ENCODE results near the gene CENPA. TPM values are rescaled to one million over a fixed set of nuclear protein-coding genes. Genes with fewer than 3 reads are reported as not detected.

Gene CENPA
- total RNA-seq, 4 donors from 2014 or later, result 0.34 TPM; not detected in 3

GRCh38 chr2:26740346-26740745, 45.5 kb upstream of the CENPA start:
- Histone ChIP-seq H3K4me3 (no peak overlapping the region), H3K4me1 (peaks cover 3 to 11% (median 6%) of the 10 kb centered on the region in 4 donors), H3K9me3 (no peaks in the 10 kb centered on the region), H3K27ac (replicated peaks in 1 of 4) (no peak overlapping the region), H3K36me3 (no peaks in the 10 kb centered on the region), H3K27me3 (no peaks in the 10 kb centered on the region)
- no peak for DNase-seq (ENCODE audit: extremely low spot score)
- intact Hi-C loops (cut with DNase I), result no loop called here
- TF ChIP-seq EP300 (IDR thresholded peaks at IDR 0.05) (no peak), POLR2AphosphoS5 (IDR thresholded peaks at IDR 0.05) (no peak), POLR2A (IDR thresholded peaks at IDR 0.05; ENCODE audit: low read depth) (no peak)
- TF ChIP-seq, protein P1, sequence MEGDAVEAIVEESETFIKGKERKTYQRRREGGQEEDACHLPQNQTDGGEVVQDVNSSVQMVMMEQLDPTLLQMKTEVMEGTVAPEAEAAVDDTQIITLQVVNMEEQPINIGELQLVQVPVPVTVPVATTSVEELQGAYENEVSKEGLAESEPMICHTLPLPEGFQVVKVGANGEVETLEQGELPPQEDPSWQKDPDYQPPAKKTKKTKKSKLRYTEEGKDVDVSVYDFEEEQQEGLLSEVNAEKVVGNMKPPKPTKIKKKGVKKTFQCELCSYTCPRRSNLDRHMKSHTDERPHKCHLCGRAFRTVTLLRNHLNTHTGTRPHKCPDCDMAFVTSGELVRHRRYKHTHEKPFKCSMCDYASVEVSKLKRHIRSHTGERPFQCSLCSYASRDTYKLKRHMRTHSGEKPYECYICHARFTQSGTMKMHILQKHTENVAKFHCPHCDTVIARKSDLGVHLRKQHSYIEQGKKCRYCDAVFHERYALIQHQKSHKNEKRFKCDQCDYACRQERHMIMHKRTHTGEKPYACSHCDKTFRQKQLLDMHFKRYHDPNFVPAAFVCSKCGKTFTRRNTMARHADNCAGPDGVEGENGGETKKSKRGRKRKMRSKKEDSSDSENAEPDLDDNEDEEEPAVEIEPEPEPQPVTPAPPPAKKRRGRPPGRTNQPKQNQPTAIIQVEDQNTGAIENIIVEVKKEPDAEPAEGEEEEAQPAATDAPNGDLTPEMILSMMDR (IDR thresholded peaks at IDR 0.05), result no peak
- WGBS, result 88% methylated on average over 6 of the region's 6 CpGs

- no peak overlapping the region for H3K27ac ChIP-seq (replicated peaks in 1 of 4)
- WGBS, result 49% methylated on average over 5 of the region's 8 CpGs
- intact Hi-C loops (cut with DNase I), result no loop called here
Measured at GRCh38 chr2:26740890-26741302, 45.0 kb upstream of the CENPA start.

GRCh38 chr2:26742048-26742770, 43.6 kb upstream of the CENPA start:
- no peak for TF ChIP-seq POLR2AphosphoS5 (IDR thresholded peaks at IDR 0.05)
- TF ChIP-seq EP300 (IDR thresholded peaks at IDR 0.05), result no peak
- no peak for TF ChIP-seq POLR2A (IDR thresholded peaks at IDR 0.05; ENCODE audit: low read depth)
- TF ChIP-seq, protein P1 (IDR thresholded peaks at IDR 0.05), result no peak
- Histone ChIP-seq H3K4me1 (peaks cover 0 to 8% (median 3%) of the 10 kb centered on the region in 4 donors), H3K27me3 (no peaks in the 10 kb centered on the region), H3K27ac (replicated peaks in 1 of 4) (no peak overlapping the region), H3K9me3 (no peaks in the 10 kb centered on the region), H3K36me3 (no peaks in the 10 kb centered on the region), H3K4me3 (no peak overlapping the region)
- intact Hi-C loops (cut with DNase I), result no loop called here
- 75% methylated on average over 7 of the region's 15 CpGs for WGBS
- no peak for DNase-seq (ENCODE audit: extremely low spot score)

More at GRCh38 chr2:26740890-26741302, 45.0 kb upstream of the CENPA start:
- H3K27me3 ChIP-seq, result no peaks in the 10 kb centered on the region
- TF ChIP-seq POLR2A (IDR thresholded peaks at IDR 0.05; ENCODE audit: low read depth) (no peak), EP300 (IDR thresholded peaks at IDR 0.05) (no peak), POLR2AphosphoS5 (IDR thresholded peaks at IDR 0.05) (no peak)
- TF ChIP-seq, protein P1 (IDR thresholded peaks at IDR 0.05), result no peak
- H3K4me1 ChIP-seq, result peaks cover under 1 to 13% (median 8%) of the 10 kb centered on the region in 4 donors
- no peaks in the 10 kb centered on the region for H3K9me3 ChIP-seq
- no peak overlapping the region for H3K4me3 ChIP-seq
- no peak for DNase-seq (ENCODE audit: extremely low spot score)
- no peaks in the 10 kb centered on the region for H3K36me3 ChIP-seq

DNA sequence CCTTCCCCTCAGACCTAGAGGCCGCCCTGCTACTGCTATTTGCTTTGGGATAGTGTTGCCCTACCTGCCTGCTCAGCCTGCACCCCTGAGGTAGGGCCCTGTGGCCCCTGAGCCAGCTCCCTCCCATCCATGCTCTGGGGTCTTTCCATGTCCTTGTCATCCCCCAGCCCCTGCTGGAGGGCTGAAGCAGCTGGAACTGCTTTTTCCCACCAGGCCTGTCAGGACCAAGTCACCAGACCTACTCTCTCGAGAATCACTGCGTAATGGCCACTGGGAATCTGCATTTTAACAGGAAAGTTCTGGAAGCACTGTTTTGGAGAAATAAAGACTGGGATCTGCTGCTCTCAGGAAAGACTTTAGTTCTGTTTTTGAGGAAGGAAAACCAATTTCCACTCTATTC, 42.0 kb upstream of the CENPA start:
- TF ChIP-seq POLR2AphosphoS5 (IDR thresholded peaks at IDR 0.05), result no peak
- TF ChIP-seq, protein P1 (IDR thresholded peaks at IDR 0.05), result no peak
- no peak for TF ChIP-seq POLR2A (IDR thresholded peaks at IDR 0.05; ENCODE audit: low read depth)
- TF ChIP-seq EP300 (IDR thresholded peaks at IDR 0.05), result no peak
- 93% methylated on average over 3 of the region's 3 CpGs for WGBS

More for the DNA sequence above, 42.0 kb upstream of the CENPA start:
- Histone ChIP-seq H3K4me3 (no peak overlapping the region), H3K27me3 (no peaks in the 10 kb centered on the region), H3K36me3 (no peaks in the 10 kb centered on the region), H3K9me3 (no peaks in the 10 kb centered on the region), H3K27ac (replicated peaks in 1 of 4) (no peak overlapping the region), H3K4me1 (peaks cover 0 to 8% (median 3%) of the 10 kb centered on the region in 4 donors)
- no peak for DNase-seq (ENCODE audit: extremely low spot score)
- intact Hi-C loops (cut with DNase I), result no loop called here

All from esophagus muscularis mucosa (tissue), 4 donors.